GM12865 (cell line): Measurements from ENCODE around the gene LHPP.

Source experiments
- DNase-seq: peaks from one replicate; pipeline ENCODE4 v3.0.0; 2010; ENCODE audit warnings: low read depth
- H3K4me3 ChIP-seq: 2 replicates; pipeline ENCODE4 v1.5.1; 2011; ENCODE audit warnings: mild to moderate bottlenecking, low read depth, low read length, control low read depth
- CTCF ChIP-seq: IDR thresholded peaks from 2 replicates; pipeline ENCODE4 v1.5.1; 2011; ENCODE audit warnings: low read length, control low read depth, low read depth, inconsistent platforms; ENCODE audit not compliant: insufficient read depth; ENCODE audit errors: missing control alignments

Gene LHPP

GRCh38 chr10:124566222-124566888 is 104.7 kb downstream of the LHPP start:
- DNase-seq: no peak
- no peak for TF ChIP-seq CTCF
- H3K4me3 ChIP-seq: no peak overlapping the region

GRCh38 chr10:124566981-124567835 is 105.6 kb downstream of the LHPP start:
- H3K4me3 ChIP-seq: no peak overlapping the region
- no peak for DNase-seq
- no peak for TF ChIP-seq CTCF

GRCh38 chr10:124568339-124568738 is 106.7 kb downstream of the LHPP start:
- no peak for TF ChIP-seq CTCF
- no peak overlapping the region for H3K4me3 ChIP-seq
- no peak for DNase-seq

DNA sequence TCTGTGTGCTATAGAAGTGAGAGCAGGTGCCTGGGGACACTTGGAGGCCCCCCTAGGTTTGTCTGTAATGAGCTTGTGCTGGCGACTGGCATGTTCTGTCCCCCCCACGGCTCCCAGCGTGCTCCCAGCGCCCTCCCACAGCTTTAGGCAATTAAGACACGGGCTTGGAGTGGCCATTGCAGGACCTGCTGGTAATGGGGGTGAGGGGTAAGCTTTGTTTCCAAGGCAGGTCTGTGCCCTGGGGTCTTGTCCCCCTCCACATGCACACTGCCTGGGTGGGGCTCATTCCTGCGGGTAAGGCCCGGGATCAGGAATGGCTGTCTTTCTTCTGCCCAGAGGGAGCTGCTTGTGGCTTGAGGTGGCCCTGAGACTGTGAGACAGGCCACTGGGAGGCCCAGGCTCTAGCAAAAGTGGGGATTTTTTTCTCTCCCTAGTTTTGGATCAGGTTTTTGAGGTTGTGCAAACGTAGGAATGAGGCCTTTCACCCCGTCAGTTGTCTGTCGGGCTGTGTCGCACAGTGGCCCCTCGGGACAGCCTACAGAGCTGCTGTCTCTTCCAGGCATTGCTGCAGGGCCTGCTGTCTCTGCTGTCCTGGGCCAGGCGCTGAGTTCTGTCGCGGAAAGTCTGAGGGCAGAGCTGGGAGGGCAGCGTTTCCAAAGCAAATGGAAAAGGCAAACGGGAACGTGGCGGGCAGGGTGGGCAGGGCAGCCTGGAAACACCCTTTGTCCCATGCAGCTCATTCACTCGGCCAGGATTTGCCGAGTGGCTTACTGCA is 107.4 kb downstream of the LHPP start:
- no peak overlapping the region for H3K4me3 ChIP-seq
- DNase-seq: no peak
- TF ChIP-seq CTCF: no peak

- H3K4me3 ChIP-seq: no peak overlapping the region
- no peak for DNase-seq
- TF ChIP-seq CTCF: no peak
Observed at GRCh38 chr10:124569623-124570470, 108.2 kb downstream of the LHPP start.

- no peak for TF ChIP-seq CTCF
- DNase-seq: no peak
- H3K4me3 ChIP-seq: no peak overlapping the region
Observed at GRCh38 chr10:124570646-124571045, 109.0 kb downstream of the LHPP start.
